ENCODE results near the gene TMEM175. TPM values are rescaled to one million over a fixed set of nuclear protein-coding genes. Genes with fewer than 3 reads are reported as not detected.

Gene TMEM175
- total RNA-seq, 1 donor from 2014 or later: 7.6 TPM

- DNase-seq (ENCODE audit: low read depth, low spot score): no peak
Measured at GRCh38 chr4:958696-959337, 26.6 kb downstream of the TMEM175 start.

- no peak for DNase-seq (ENCODE audit: low read depth, low spot score)
Measured at GRCh38 chr4:959338-960139, 27.3 kb downstream of the TMEM175 start.

DNA sequence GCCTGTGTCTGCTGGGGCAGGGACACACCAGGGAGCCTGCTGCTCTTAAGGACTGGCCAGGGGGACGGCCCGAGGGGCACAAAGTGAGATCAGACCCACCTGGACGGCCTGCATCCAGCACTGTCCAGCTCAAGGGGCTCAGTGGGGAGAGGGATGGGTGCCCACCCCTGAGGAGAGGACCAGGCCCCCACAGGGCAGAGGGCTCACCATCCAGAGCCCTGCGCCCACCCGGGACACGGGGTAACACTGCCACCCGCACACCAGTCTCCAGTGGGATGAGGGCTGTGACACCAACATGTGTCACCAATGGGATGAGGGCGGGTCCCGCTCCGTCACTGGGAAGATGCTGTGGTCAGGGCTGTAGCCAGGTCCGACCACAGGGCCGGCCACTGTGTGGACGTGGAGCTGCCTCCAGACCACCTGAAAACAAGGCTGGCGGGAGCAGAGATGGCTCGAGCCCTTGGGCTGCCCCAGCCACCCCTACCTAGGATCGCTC is 27.9 kb downstream of the TMEM175 start:
- DNase-seq (ENCODE audit: low read depth, low spot score): no peak

DNA sequence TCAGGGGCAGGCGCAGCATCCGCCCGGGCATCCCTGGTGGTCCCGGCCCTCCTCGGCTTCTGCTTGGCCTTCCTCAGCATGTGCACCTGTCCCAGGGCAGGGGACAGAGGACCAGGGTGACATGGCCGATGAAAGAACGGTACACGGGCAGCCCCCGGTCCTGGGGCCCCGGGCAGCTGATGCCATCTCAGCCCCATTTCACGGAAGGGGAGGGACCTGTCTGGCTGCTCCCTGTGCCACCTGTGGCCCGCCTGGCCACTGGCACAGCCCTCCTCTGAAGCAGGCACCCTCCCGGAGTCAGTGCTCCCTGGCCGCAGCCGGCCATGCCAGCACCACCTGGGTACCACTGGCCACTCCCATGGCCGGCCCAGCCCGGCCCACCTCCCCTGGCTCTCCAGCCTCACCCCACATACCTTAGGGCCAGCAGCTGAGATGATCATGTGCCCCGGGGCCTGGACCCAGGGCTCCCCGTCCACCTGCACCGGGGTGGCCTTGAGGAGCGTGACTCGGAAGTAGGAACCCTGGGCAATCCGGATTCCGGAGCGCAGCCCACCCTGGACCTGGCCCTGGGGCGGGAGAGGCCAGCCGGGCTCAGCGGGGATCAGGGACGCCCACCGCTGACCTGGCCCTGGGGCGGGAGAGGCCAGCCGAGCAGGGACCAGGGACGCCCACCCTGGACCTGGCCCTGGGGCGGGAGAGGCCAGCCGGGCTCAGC is 28.5 kb downstream of the TMEM175 start:
- no peak for DNase-seq (ENCODE audit: low read depth, low spot score)

GRCh38 chr4:961351-962230 is 29.3 kb downstream of the TMEM175 start:
- no peak for DNase-seq (ENCODE audit: low read depth, low spot score)

DNA sequence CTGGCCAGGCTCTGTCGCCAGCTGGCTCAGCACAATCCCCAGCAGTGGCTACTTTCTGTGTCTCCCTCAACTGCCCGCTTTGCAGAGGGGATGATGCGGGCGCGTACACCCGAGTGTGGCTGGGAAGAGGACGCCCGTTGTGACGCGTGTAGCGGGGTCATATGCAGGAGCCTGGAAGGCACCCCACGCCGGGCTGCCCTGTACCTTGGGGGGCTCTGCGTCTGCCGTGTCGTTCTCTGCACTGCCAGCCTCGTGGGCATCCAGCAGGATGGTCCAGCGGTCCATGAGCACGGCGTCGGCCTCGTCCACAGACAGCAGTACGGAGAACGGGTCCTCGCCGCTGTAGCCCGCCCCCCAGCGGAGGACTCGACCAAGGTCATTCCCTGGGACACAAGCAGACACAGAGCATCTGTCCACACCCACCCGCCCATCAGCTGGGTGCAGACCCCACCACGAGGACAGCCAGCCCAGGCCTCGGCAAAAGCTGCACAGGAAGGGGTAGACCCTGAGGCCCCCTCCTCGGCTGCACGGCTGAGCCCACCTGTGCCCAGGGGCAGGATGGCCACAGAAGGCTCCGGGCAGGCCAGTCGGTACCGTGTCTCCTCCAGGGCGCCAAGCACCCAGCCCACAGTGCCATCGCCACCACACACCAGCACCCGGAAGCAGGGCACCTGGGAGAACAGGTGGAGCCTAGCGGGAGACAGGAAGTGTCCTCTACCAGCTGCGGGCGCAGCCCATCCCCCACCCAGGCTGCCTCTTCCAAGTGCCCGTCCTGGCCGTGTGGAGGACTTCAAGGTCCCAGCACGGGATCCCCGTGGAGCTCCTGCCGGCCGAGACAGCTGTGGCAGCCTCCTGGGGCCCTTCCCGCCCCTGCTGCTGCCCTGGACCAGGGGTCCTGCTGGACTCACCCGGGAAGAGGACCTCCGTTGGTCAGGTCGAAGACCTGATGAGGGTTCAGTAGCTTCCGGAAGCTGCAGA is 30.3 kb downstream of the TMEM175 start:
- DNase-seq (ENCODE audit: low read depth, low spot score): no peak

GRCh38 chr4:963276-964225 is 31.3 kb downstream of the TMEM175 start:
- no peak for DNase-seq (ENCODE audit: low read depth, low spot score)

GRCh38 chr4:964346-965025 is 32.2 kb downstream of the TMEM175 start:
- no peak for DNase-seq (ENCODE audit: low read depth, low spot score)

DNA sequence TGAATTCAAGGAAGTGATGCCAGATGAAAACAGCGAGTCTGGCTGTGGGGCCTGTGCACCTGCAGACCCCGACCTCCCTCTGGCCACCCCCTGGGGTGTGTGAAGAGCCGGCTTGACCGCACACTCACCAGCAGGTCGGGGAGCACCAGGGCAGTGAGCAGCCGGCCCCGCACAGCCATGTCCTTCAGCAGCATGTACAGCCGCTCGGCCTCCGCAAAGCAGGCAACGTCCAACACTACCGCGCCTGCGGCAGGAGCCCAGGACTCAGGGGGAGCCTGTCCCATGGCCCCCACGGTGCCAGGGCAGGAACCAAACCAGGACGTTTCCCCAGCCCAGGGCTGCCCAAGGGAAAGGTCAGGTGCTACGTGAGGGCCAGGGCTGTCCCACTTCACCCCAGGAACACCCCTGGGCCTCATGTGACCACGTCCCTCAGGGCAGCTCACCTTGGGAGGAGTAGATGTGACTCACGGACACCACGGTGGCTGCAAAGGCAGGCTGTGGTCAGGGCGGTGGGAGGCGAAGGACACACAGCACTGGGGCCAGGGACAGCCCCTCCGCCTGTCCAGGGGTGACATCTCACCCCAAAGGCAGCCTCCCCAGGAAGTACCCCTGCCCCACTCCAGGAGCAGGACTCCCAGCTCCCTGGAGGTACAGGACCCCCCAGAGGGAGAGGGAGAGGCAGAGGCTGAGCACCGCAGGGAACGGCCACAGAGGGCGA is 32.9 kb downstream of the TMEM175 start:
- DNase-seq (ENCODE audit: low read depth, low spot score): no peak

DNA sequence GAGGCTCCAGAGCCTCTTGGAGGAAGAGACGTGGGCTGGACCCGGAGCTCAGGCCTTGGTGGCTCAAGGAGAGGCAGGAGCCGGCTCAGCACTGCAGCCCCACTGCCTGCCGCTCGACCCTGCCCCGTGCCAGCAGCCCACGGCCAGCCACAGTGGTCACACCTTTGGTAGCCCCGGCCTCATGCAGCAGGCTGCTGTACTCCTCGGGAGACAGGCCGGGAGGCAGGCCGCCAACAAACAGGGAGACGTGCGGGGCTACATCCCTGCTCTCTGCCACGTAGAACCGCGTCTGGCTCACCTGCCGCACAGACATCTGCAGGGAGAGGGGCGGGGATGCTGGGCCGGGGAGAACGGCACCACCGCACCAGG is 33.5 kb downstream of the TMEM175 start:
- DNase-seq (ENCODE audit: low read depth, low spot score): no peak

- DNase-seq (ENCODE audit: low read depth, low spot score): no peak
Measured at GRCh38 chr4:966266-967112, 34.2 kb downstream of the TMEM175 start.

- no peak for DNase-seq (ENCODE audit: low read depth, low spot score)
Measured at GRCh38 chr4:967113-968104, 35.1 kb downstream of the TMEM175 start.

DNA sequence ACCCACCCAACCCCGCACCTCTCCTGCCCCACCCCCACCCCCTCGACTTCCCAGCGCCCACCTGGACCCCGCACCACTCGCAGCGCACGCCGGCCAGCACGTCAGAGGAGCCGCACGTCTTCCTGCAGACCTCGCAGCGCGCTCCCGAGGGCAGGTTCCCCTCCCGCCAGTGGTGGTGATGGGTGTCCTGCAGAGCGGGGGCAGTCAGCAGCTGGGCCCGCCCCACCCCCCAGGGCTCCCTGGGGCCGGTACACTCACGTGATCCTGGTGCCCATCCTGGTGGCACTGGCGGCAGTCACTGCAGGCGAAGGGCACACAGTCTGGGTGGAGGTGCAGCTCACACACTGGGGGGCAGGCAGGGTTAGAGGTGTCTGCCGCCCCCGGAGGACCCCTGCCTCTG is 36.0 kb downstream of the TMEM175 start:
- DNase-seq (ENCODE audit: low read depth, low spot score): no peak

- DNase-seq (ENCODE audit: low read depth, low spot score): no peak
Measured at GRCh38 chr4:968621-969394, 36.5 kb downstream of the TMEM175 start.
